SH-SY5Y (cell line): ENCODE measurements around the gene ZBTB40.

ENCODE experiments used
- GATA2 ChIP-seq: IDR thresholded peaks from 2 replicates; pipeline ENCODE4 v1.6.1; 2011; ENCODE audit warnings: mild to moderate bottlenecking, low read depth, low read length
- GATA3 ChIP-seq: IDR thresholded peaks from 2 replicates; pipeline ENCODE4 v1.6.1; 2011; ENCODE audit warnings: low read depth, mild to moderate bottlenecking, low read length, moderate library complexity

- peak; percentile 57; the same call in 1 of the 2 replicates for TF ChIP-seq GATA2
- TF ChIP-seq GATA3: no peak
These were observed 118.7 kb downstream of the ZBTB40 start for GRCh38 chr1:22570140-22570909.
